ENCODE measurements around the gene GPR119.
"Not testable (repeated sequence)": the region's sequence is repeated elsewhere in the genome, so short reads cannot be mapped to it uniquely, and the experiment has no call there.

The GPR119 gene

DNA sequence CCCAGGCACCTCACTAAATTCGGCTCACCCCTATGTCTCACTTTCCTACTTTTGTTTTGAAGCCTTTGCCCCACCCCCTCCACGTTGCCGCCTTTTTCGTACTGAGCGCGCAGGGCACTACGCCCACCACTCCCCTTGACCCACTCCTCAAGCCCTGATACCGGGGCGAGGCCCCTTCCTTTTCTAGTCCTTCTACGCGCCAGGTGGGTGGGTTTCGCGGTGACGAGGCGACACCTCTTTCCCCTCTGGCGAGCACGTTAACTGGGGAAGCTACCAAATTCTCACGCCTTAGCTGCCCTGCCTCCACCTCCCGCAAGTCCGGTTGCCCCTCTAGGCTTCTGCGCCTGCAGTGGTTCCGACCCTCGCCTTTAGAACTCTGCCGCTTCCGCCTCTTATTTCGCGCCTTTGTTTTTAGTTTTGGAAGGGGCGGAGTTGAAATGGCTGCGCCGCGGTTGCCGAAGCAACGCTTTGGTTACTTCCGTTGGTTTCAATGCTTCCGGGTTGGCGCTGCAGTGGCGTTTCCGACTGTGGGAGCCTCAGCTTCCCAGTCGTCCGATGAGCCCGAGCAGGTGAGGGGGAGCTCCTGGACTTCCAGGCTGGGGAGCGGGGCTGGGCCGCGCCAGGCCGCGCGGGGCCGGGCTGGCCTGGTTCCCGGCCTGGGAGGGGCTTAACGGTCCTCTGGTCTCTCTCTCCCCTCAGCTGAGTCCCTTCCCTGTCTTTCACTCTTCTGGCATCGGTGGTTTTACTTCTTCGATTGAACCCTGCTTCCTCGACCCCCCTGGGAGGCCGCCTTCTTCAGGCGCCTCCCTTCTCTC, 45.9 kb downstream of the GPR119 start, which contains the start of gene SLC25A14:
Gene SLC25A14 (plus strand): TSS at position 512 of the 815 bp plus-strand sequence. CDS start 360 bp downstream, outside the sequence.
- DNase-seq (ENCODE audit: low read depth, low spot score) = peak; percentile 54

DNA sequence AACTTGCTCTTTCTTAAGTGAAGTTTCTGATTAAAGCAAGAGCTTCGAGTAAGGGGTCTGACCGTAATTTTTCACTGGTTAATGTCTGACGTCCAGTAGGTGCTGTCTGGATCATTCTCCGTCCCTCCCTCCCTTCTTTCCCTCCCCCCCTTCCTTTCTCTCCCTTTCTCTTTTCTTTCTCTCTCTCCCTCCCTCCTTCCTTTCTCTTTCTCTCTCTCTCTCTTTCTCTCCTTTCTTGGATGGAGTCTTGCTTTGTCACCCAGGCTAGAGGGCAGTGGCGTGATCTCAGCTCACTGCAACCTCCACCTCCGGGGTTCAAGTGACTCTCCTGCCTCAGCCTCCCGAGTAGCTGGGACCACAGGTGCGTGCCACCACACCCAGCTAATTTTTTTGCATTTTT, 46.6 kb downstream of the GPR119 start:
- DNase-seq (ENCODE audit: low read depth, low spot score) = not testable (repeated sequence)

DNA sequence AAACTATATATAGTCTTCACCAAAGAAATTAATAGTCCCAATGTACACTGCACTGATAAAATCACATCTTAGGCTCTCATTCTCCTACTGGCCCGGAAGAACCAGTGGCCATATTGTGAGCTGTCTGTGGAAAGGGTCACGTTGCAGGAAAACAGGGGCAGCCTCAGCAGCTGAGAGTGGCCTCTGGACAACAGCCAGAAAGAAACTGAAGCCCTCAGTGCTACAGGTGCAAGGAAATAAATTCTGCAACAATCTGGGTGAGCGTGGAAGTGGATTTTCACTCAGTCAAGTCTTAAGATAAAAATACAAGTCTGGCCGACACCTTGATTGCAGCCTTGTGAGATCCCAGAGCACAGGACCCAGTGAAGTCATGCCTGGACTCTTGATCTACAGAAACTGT, 48.9 kb downstream of the GPR119 start:
- DNase-seq (ENCODE audit: low read depth, low spot score) = no peak

Data from iPS DF 19.7 (cell line).